ENCODE results near the gene GLIS2.

Gene GLIS2

GRCh38 chr16:4307215-4308037 is 8.4 kb upstream of the GLIS2 start:
- H3K4me3 ChIP-seq (ENCODE audit: control insufficient read depth, low read depth, low read length), result peak overlapping the region; percentile 61
- DNase-seq (ENCODE audit: low read depth), result peak; percentile 87
- no peak for TF ChIP-seq CTCF (conservative IDR thresholded peaks at IDR 0.05; ENCODE audit: control insufficient read depth, insufficient read depth, low read depth, low read length)

DNA sequence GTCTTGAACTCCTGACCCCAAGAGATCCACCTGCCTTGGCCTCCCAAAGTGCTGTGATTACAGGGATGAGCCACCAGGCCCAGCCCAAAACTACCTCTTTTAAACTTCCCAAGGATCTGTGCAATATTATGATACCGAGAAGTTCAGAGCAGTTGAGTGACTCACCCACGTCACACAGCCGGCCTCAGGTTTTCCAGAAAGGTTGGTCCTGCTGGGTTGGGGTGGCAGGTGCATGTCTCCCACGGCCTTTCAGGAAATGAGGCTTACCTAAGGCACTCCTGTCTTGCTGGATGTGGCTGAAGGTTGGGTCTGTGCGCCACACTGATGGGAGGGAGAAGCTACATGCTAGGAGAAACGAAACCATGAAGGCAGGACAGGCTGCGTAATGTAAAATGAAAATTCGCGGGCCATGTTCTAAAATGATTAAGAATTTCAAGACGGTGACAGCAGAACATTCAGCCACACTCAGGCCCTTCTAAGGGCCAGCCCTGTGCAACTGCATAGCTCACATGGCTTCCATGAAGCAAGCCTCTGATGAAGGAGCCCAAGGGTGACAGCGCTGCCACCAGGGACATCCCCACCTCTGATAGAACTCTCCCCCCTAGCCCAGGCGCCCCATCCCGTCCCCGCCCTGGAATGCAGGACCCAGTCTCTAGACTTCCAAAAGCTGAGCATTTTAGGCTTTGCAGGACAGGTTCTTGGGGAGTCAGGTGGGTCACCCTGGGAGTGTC is 6.6 kb upstream of the GLIS2 start:
- H3K4me3 ChIP-seq (ENCODE audit: control insufficient read depth, low read depth, low read length), result no peak overlapping the region
- TF ChIP-seq CTCF (conservative IDR thresholded peaks at IDR 0.05; ENCODE audit: control insufficient read depth, insufficient read depth, low read depth, low read length), result no peak

DNA sequence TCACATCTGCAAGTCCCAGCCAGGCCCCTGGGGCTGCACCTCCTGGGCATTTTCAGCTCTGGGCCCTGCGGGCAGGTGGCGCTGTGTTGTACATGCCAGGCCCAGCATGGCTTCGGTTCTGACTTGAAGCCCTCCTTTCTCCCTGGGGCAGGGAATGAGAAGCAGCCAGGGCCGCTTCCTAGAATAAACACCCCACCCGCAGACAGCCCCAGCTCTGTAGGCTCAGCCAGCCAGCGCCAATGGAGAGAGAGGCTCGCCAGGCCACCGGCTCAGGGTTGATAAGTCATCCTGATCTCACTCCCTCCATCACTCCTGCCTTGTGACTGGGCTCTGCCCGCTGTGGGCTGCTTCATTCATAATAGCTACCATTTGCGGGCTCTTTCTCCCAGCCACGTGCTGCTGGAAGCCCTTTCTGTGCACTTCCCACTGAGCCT is 6.0 kb upstream of the GLIS2 start:
- H3K4me3 ChIP-seq (ENCODE audit: control insufficient read depth, low read depth, low read length), result no peak overlapping the region
- peak; percentile 64 for DNase-seq (ENCODE audit: low read depth)
- peak; percentile 35 for TF ChIP-seq CTCF (conservative IDR thresholded peaks at IDR 0.05; ENCODE audit: control insufficient read depth, insufficient read depth, low read depth, low read length)

More for the DNA sequence above, 6.6 kb upstream of the GLIS2 start:
- no peak for DNase-seq (ENCODE audit: low read depth)

GRCh38 chr16:4313563-4314531 is 2.0 kb upstream of the GLIS2 start:
- no peak for TF ChIP-seq CTCF (conservative IDR thresholded peaks at IDR 0.05; ENCODE audit: control insufficient read depth, insufficient read depth, low read depth, low read length)
- H3K4me3 ChIP-seq (ENCODE audit: control insufficient read depth, low read depth, low read length), result no peak overlapping the region
- DNase-seq (ENCODE audit: low read depth), result peak; percentile 35

GRCh38 chr16:4314532-4315185 is 1.2 kb upstream of the GLIS2 start:
- no peak for TF ChIP-seq CTCF (conservative IDR thresholded peaks at IDR 0.05; ENCODE audit: control insufficient read depth, insufficient read depth, low read depth, low read length)
- peak; percentile 64 for DNase-seq (ENCODE audit: low read depth)
- peak overlapping the region; percentile 49 for H3K4me3 ChIP-seq (ENCODE audit: control insufficient read depth, low read depth, low read length)

Data from fibroblast of mammary gland (primary cell).